IMR-90 (cell line): ENCODE results near the gene NTMT1. TPM values are rescaled to one million over a fixed set of nuclear protein-coding genes. Genes with fewer than 3 reads are reported as not detected.

ENCODE experiments used
- ATAC-seq: fragments of 200-7000 bp; cut with Tn5 transposase; 2 replicates; pipeline ENCODE4 v1.9.1; 2020; ENCODE audit warnings: low read depth, mild to moderate bottlenecking, moderate library complexity
- BruUV-seq: library from RNA; stranded (reverse); fragments of 400-500 nt; replicated peaks from 2 replicates; lab custom pipeline; 2021; lab: Mats Ljungman, UMichigan
- CTCF ChIA-PET: fragments of 300-600 bp; formaldehyde crosslinking; extraction: SDS; loops from one replicate; lab custom pipeline; 2021; ENCODE audit warnings: antibody characterized with exemption; lab: Yijun Ruan, JAX
- POLR2A ChIA-PET: fragments of 300-600 bp; sonication (Branson Sonifier 250); formaldehyde crosslinking; loops from one replicate; lab custom pipeline; 2022; ENCODE audit warnings: antibody characterized with exemption; ENCODE audit not compliant: unreplicated experiment; lab: Charles Lee
- DNase-seq: peaks from one replicate; pipeline ENCODE4 v3.0.0; 2013
- H2AFZ ChIP-seq: replicated peaks from 2 replicates; pipeline ENCODE3; 2013; ENCODE audit warnings: low read length, mild to moderate bottlenecking; ENCODE audit not compliant: poor library complexity
- H2AK5ac ChIP-seq: 2 replicates; pipeline ENCODE4 v1.6.1; 2013; ENCODE audit warnings: low read depth, low read length, inconsistent platforms
- H2AK9ac ChIP-seq: replicated peaks from 2 replicates; pipeline ENCODE3; 2013; ENCODE audit warnings: mild to moderate bottlenecking, low read depth, low read length, moderate library complexity; ENCODE audit not compliant: poor library complexity
- H2BK120ac ChIP-seq: 2 replicates; pipeline ENCODE4 v1.6.1; 2013; ENCODE audit warnings: low read depth, low read length, inconsistent platforms
- H2BK15ac ChIP-seq: 3 replicates; pipeline ENCODE4 v1.6.1; 2013; ENCODE audit warnings: low read depth, low read length, inconsistent platforms
- H2BK20ac ChIP-seq: 2 replicates; pipeline ENCODE4 v1.6.1; 2013; ENCODE audit warnings: low read depth, mild to moderate bottlenecking, inconsistent platforms, low read length, moderate library complexity
- H2BK5ac ChIP-seq: 2 replicates; pipeline ENCODE4 v1.6.1; 2013; ENCODE audit warnings: mild to moderate bottlenecking, low read depth, low read length, inconsistent platforms; ENCODE audit not compliant: poor library complexity, severe bottlenecking
- H3K14ac ChIP-seq: replicated peaks from 2 replicates; pipeline ENCODE4 v1.6.1; 2013; ENCODE audit warnings: low read depth, low read length, inconsistent platforms
- H3K18ac ChIP-seq: 2 replicates; pipeline ENCODE4 v1.6.1; 2013; ENCODE audit warnings: low read depth, low read length, control low read depth
- H3K23ac ChIP-seq: 2 replicates; pipeline ENCODE4 v1.6.1; 2013; ENCODE audit warnings: low read depth, low read length, inconsistent platforms
- H3K27ac ChIP-seq: 2 replicates; pipeline ENCODE4 v1.5.1; 2013; ENCODE audit warnings: mild to moderate bottlenecking, control low read depth, low read length; ENCODE audit not compliant: insufficient read depth
- H3K27me3 ChIP-seq: 2 replicates; pipeline ENCODE4 v1.6.1; 2013; ENCODE audit warnings: low read length; ENCODE audit not compliant: control insufficient read depth, insufficient read depth
- H3K36me3 ChIP-seq: 2 replicates; pipeline ENCODE4 v1.6.1; 2013; ENCODE audit warnings: low read length, mixed read lengths; ENCODE audit not compliant: control insufficient read depth, insufficient read depth
- H3K4ac ChIP-seq: 2 replicates; pipeline ENCODE4 v1.6.1; 2013; ENCODE audit warnings: low read depth, low read length, inconsistent platforms
- H3K4me1 ChIP-seq: 2 replicates; pipeline ENCODE4 v1.6.1; 2013; ENCODE audit warnings: low read length, mixed read lengths; ENCODE audit not compliant: control insufficient read depth, insufficient read depth
- H3K4me2 ChIP-seq: 2 replicates; pipeline ENCODE4 v1.6.1; 2013; ENCODE audit warnings: low read depth, mild to moderate bottlenecking, control low read depth, low read length, moderate library complexity
- H3K4me3 ChIP-seq: 2 replicates; pipeline ENCODE4 v1.5.1; 2013; ENCODE audit warnings: low read depth, mild to moderate bottlenecking, control low read depth, low read length, moderate library complexity; ENCODE audit not compliant: insufficient read depth
- H3K56ac ChIP-seq: 2 replicates; pipeline ENCODE4 v1.6.1; 2013; ENCODE audit warnings: low read length, inconsistent platforms; ENCODE audit not compliant: insufficient read depth; ENCODE audit errors: extremely low read depth
- H3K79me1 ChIP-seq, 2 experiments: 2 replicates each; pipeline ENCODE4 v1.6.1; 2013; ENCODE audit warnings: low read length in 2 of 2, inconsistent platforms in 1 of 2, low read depth in 1 of 2
- H3K9ac ChIP-seq: 2 replicates; pipeline ENCODE4 v1.6.1; 2013; ENCODE audit warnings: low read depth, low read length, control low read depth
- H3K9me1 ChIP-seq: 2 replicates; pipeline ENCODE4 v1.6.1; 2013; ENCODE audit warnings: low read length, inconsistent platforms; ENCODE audit not compliant: insufficient read depth
- H3K9me3 ChIP-seq: 2 replicates; pipeline ENCODE4 v1.6.1; 2013; ENCODE audit warnings: low read length; ENCODE audit not compliant: control insufficient read depth, insufficient read depth
- H4K20me1 ChIP-seq: 2 replicates; pipeline ENCODE4 v1.6.1; 2013; ENCODE audit warnings: low read length, inconsistent platforms; ENCODE audit not compliant: insufficient read depth
- H4K5ac ChIP-seq: 2 replicates; pipeline ENCODE4 v1.6.1; 2013; ENCODE audit warnings: mild to moderate bottlenecking, low read depth, low read length, control low read depth
- H4K8ac ChIP-seq, 2 experiments: 2 replicates each; pipeline ENCODE4 v1.6.1; 2013; ENCODE audit warnings: low read depth in 2 of 2, low read length in 2 of 2, control low read depth in 1 of 2, inconsistent platforms in 1 of 2
- H4K91ac ChIP-seq: 2 replicates; pipeline ENCODE4 v1.6.1; 2013; ENCODE audit warnings: low read depth, low read length, inconsistent platforms; ENCODE audit not compliant: insufficient read depth
- BHLHE40 ChIP-seq: fragments of 150-350 bp; IDR thresholded peaks from 2 replicates; pipeline ENCODE4 v1.6.1; 2016; ENCODE audit warnings: mild to moderate bottlenecking, low read depth, low read length
- CEBPB ChIP-seq: IDR thresholded peaks from 2 replicates; pipeline ENCODE4 v1.6.1; 2012; ENCODE audit warnings: low read depth, low read length, improper control_type of control experiment
- CHD1 ChIP-seq: IDR thresholded peaks from 2 replicates; pipeline ENCODE4 v1.6.1; 2012; ENCODE audit warnings: low read depth, low read length, improper control_type of control experiment
- CTCF ChIP-seq: conservative IDR thresholded peaks from 2 replicates; pipeline ENCODE4 v1.5.1; 2012; ENCODE audit warnings: mild to moderate bottlenecking, low read depth, low read length, improper control_type of control experiment
- FOS ChIP-seq: fragments of 150-350 bp; IDR thresholded peaks from 2 replicates; pipeline ENCODE4 v1.6.1; 2016; ENCODE audit warnings: low read depth, low read length
- MAZ ChIP-seq: IDR thresholded peaks from 2 replicates; pipeline ENCODE4 v1.6.1; 2012; ENCODE audit warnings: low read depth, mild to moderate bottlenecking, low read length, improper control_type of control experiment, moderate library complexity, borderline replicate concordance
- NFE2L2 ChIP-seq: fragments of 150-350 bp; IDR thresholded peaks from 2 replicates; pipeline ENCODE4 v1.6.1; 2016; ENCODE audit warnings: low read depth, mild to moderate bottlenecking, low read length
- POLR2A ChIP-seq: IDR thresholded peaks from 2 replicates; pipeline ENCODE4 v1.6.1; 2012; ENCODE audit warnings: mild to moderate bottlenecking, low read depth, low read length
- SMC3 ChIP-seq: fragments of 150-350 bp; IDR thresholded peaks from 2 replicates; pipeline ENCODE4 v1.6.1; 2016; ENCODE audit warnings: low read depth, mild to moderate bottlenecking, antibody characterized with exemption, low read length, moderate library complexity
- whole genome bisulfite sequencing, 2 experiments: methylation state at CpG; one replicate each; pipeline versions ENCODE4 v1.1.5 to v1.1.7; 2013; ENCODE audit warnings: missing lambda C conversion rate in 2 of 2; ENCODE audit not compliant: insufficient read length in 1 of 2; ENCODE audit errors: extremely low coverage in 2 of 2; 5-methylcytosine and 5-hydroxymethylcytosine counted together
- dilution Hi-C: fragments of 300-500 bp; cut with HindIII; formaldehyde crosslinking; loops from one replicate; pipeline ENCODE4 v1.14.3; 2018; ENCODE audit warnings: low sequenced_read_pairs; ENCODE audit not compliant: unreplicated experiment
- in situ Hi-C: fragments of 300-500 bp; cut with MboI; formaldehyde crosslinking; loops from 3 replicates; pipeline ENCODE4 v1.14.3; 2019; ENCODE audit warnings: low sequenced_read_pairs, inconsistent platforms, mixed read lengths
- intact Hi-C: fragments of 100-400 bp; cut with micrococcal nuclease; formaldehyde crosslinking; loops from 2 replicates; pipeline ENCODE4 v1.10.0; 2022
- polyA plus RNA-seq, 3 experiments: library from polyadenylated mRNA; depleted of rRNA; stranded (reverse); fragments of >200 nt; gene quantifications; 2 replicates each; pipeline ENCODE4 v1.2.3, GENCODE V29; 2012; ENCODE audit warnings: low replicate concordance in 1 of 3
- total RNA-seq: library from RNA; depleted of rRNA; stranded (reverse); fragments of >200 nt; gene quantifications from 2 replicates; pipeline ENCODE4 v1.2.3, GENCODE V29; 2012

NTMT1 gene
- total and polyA plus RNA-seq, 2 of the 4 experiments (the other 2 are of a cell fraction), result 68.1 to 88.1 TPM

- CTCF ChIA-PET, result interaction anchor here (1.0 kb wide), 1 partner anchor 120 kb away, joined by 3 read pairs; no protein-coding TSS in a partner anchor
- H3K18ac ChIP-seq, result no peak overlapping the region
- DNase-seq (no peak), ATAC-seq (no peak)
- peak overlapping the region; percentile 80 for H3K4ac ChIP-seq
- H3K9me3 ChIP-seq, result no peaks in the 10 kb centered on the region
- TF ChIP-seq CHD1 (no peak), POLR2A (no peak), SMC3 (no peak), MAZ (no peak), NFE2L2 (no peak), CTCF (no peak), CEBPB (no peak), BHLHE40 (no peak), FOS (no peak)
- dilution Hi-C loops (no loop called here), intact Hi-C loops (no loop called here), in situ Hi-C loops (no loop called here)
- H3K23ac ChIP-seq, result peak overlapping the region; percentile 41
- POLR2A ChIA-PET, result no interaction called here
- H2AK5ac ChIP-seq, result peak overlapping the region; percentile 69; the same call in 1 of the 2 replicates
- H3K9ac ChIP-seq, result no peak overlapping the region
- H2BK15ac ChIP-seq, result no peak overlapping the region
- H4K5ac ChIP-seq, result no peak overlapping the region
- no peak overlapping the region for H2BK20ac ChIP-seq
- H2AK9ac ChIP-seq, result no peak overlapping the region
- peaks cover 11 to 74% of the 10 kb centered on the region in 2 experiments; a peak in 3 of 4 replicates for H3K79me1 ChIP-seq
- peak overlapping the region; percentile 90 for H2BK120ac ChIP-seq
- peak overlapping the region in 1 of 2 experiments; percentile 63; a peak in 1 of 4 replicates for H4K8ac ChIP-seq
- no TSS peak for BruUV-seq
- H3K4me1 ChIP-seq, result peaks cover 40% of the 10 kb centered on the region
- H3K9me1 ChIP-seq, result peaks cover 41% of the 10 kb centered on the region
- 100% methylated on average over 1 of the region's 8 CpGs; no CpG with 5 or more reads in 1 of the 2 experiments for WGBS, 2 experiments
- peaks cover 27% of the 10 kb centered on the region for H3K36me3 ChIP-seq
- H4K91ac ChIP-seq, result no peak overlapping the region
- H2AFZ ChIP-seq, result peak overlapping the region; percentile 45
- no peak overlapping the region for H3K56ac ChIP-seq
- no peak overlapping the region for H3K4me3 ChIP-seq
- H3K4me2 ChIP-seq, result peak overlapping the region; percentile 21; the same call in 1 of the 2 replicates
- no peaks in the 10 kb centered on the region for H3K27me3 ChIP-seq
- H3K27ac ChIP-seq, result peak overlapping the region; percentile 78; the same call in 1 of the 2 replicates
- peaks cover 77% of the 10 kb centered on the region for H4K20me1 ChIP-seq
- H3K14ac ChIP-seq, result peak overlapping the region; percentile 26; the same call in 1 of the 2 replicates
- H2BK5ac ChIP-seq, result peak overlapping the region; percentile 38
Measured at GRCh38 chr9:129629251-129629820, 3.4 kb downstream of the NTMT1 start.
